ENCODE results near the gene KIF5B. TPM values are rescaled to one million over a fixed set of nuclear protein-coding genes. Genes with fewer than 3 reads are reported as not detected.
"Not testable (repeated sequence)": the region's sequence is repeated elsewhere in the genome, so short reads cannot be mapped to it uniquely, and the experiment has no call there.

KIF5B gene
- total RNA-seq, 1 experiment from 2014 or later = 84.4 TPM

GRCh38 chr10:31999070-31999660 lies 57.1 kb downstream of the KIF5B start:
- ATAC-seq (no peak), DNase-seq (no peak)
- Histone ChIP-seq H3K9me2 (replicated peaks; ENCODE audit: low read length) (no peaks in the 10 kb centered on the region), H3K9me3 (ENCODE audit: low read length) (no peaks in the 10 kb centered on the region), H3K79me2 (ENCODE audit: low read length) (no peaks in the 10 kb centered on the region), H3K9ac (ENCODE audit: low read length) (no peak overlapping the region), H3K4me1 (ENCODE audit: insufficient read depth, low read length) (no peaks in the 10 kb centered on the region; the same call in 1 of the 2 replicates), H3K27ac (ENCODE audit: low read length) (no peak overlapping the region), H2AFZ (ENCODE audit: low read length) (no peak overlapping the region), H3F3A (ENCODE audit: low read length, unreplicated experiment) (no peaks in the 10 kb centered on the region), H3K4me3 (ENCODE audit: low read length) (no peak overlapping the region), H3K36me3 (ENCODE audit: low read depth, low read length) (no peaks in the 10 kb centered on the region), H3K27me3 (ENCODE audit: low read length) (no peaks in the 10 kb centered on the region), H4K20me1 (ENCODE audit: low read length) (no peaks in the 10 kb centered on the region), H3K4me2 (ENCODE audit: low read length) (no peak overlapping the region)
- CTCF ChIA-PET = no interaction called here
- intact Hi-C loops (cut with micrococcal nuclease) = no loop called here
- POLR2A ChIA-PET (ENCODE audit: unreplicated experiment) = no interaction called here
- BruUV-seq (replicated peaks) = no TSS peak
- no peak for TF ChIP-seq CTCF (conservative IDR thresholded peaks at IDR 0.05; ENCODE audit: low read depth, low read length)

- H4K20me1 ChIP-seq (ENCODE audit: low read length) = no peaks in the 10 kb centered on the region
- BruUV-seq (replicated peaks) = no TSS peak
- no peak overlapping the region for H3K4me2 ChIP-seq (ENCODE audit: low read length)
- H3K9me3 ChIP-seq (ENCODE audit: low read length) = no peaks in the 10 kb centered on the region
- ChIA-PET POLR2A (ENCODE audit: unreplicated experiment) (no interaction called here), CTCF (no interaction called here)
- H3K9ac ChIP-seq (ENCODE audit: low read length) = no peak overlapping the region
- no peak for TF ChIP-seq EZH2phosphoT487 (IDR thresholded peaks at IDR 0.05; ENCODE audit: borderline replicate concordance, low read length)
- TF ChIP-seq EZH2 (IDR thresholded peaks at IDR 0.05; ENCODE audit: low read length, unreplicated experiment) = no peak
- no peak for TF ChIP-seq CTCF (conservative IDR thresholded peaks at IDR 0.05; ENCODE audit: low read depth, low read length)
- H3K27ac ChIP-seq (ENCODE audit: low read length) = no peak overlapping the region
- no peaks in the 10 kb centered on the region; the same call in 1 of the 2 replicates for H3K4me1 ChIP-seq (ENCODE audit: insufficient read depth, low read length)
- intact Hi-C loops (cut with micrococcal nuclease) = no loop called here
- no peak overlapping the region for H3K4me3 ChIP-seq (ENCODE audit: low read length)
- H3K9me2 ChIP-seq (replicated peaks; ENCODE audit: low read length) = no peaks in the 10 kb centered on the region
- H3F3A ChIP-seq (ENCODE audit: low read length, unreplicated experiment) = no peaks in the 10 kb centered on the region
- no peak overlapping the region for H2AFZ ChIP-seq (ENCODE audit: low read length)
- H3K79me2 ChIP-seq (ENCODE audit: low read length) = no peaks in the 10 kb centered on the region
- no peak for ATAC-seq
- no peaks in the 10 kb centered on the region for H3K36me3 ChIP-seq (ENCODE audit: low read depth, low read length)
- no peaks in the 10 kb centered on the region for H3K27me3 ChIP-seq (ENCODE audit: low read length)
- no peak for DNase-seq
Observed at GRCh38 chr10:31994926-31995325, 61.3 kb downstream of the KIF5B start.

- ATAC-seq = no peak
- POLR2A ChIA-PET (ENCODE audit: unreplicated experiment) = no interaction called here
- no TSS peak for BruUV-seq (replicated peaks)
Observed at GRCh38 chr10:31990937-31991336, 65.3 kb downstream of the KIF5B start.

GRCh38 chr10:31987786-31988185 lies 68.4 kb downstream of the KIF5B start:
- H3K9me2 ChIP-seq (replicated peaks; ENCODE audit: low read length); CTCF ChIA-PET; H3K4me2 ChIP-seq (ENCODE audit: low read length); H3K9me3 ChIP-seq (ENCODE audit: low read length); intact Hi-C loops (cut with micrococcal nuclease); H3K4me3 ChIP-seq (ENCODE audit: low read length); H3K27ac ChIP-seq (ENCODE audit: low read length); H3K4me1 ChIP-seq (ENCODE audit: insufficient read depth, low read length); H3K36me3 ChIP-seq (ENCODE audit: low read depth, low read length); H3K79me2 ChIP-seq (ENCODE audit: low read length); H3F3A ChIP-seq (ENCODE audit: low read length, unreplicated experiment); H4K20me1 ChIP-seq (ENCODE audit: low read length); ATAC-seq; H3K27me3 ChIP-seq (ENCODE audit: low read length); DNase-seq; POLR2A ChIA-PET (ENCODE audit: unreplicated experiment); H3K9ac ChIP-seq (ENCODE audit: low read length); BruUV-seq (replicated peaks); H2AFZ ChIP-seq (ENCODE audit: low read length): not testable (repeated sequence)

More at GRCh38 chr10:31990937-31991336, 65.3 kb downstream of the KIF5B start:
- Histone ChIP-seq H3K27me3 (ENCODE audit: low read length) (no peaks in the 10 kb centered on the region), H4K20me1 (ENCODE audit: low read length) (no peaks in the 10 kb centered on the region), H3K4me3 (ENCODE audit: low read length) (no peak overlapping the region), H3K9me3 (ENCODE audit: low read length) (no peaks in the 10 kb centered on the region), H3K27ac (ENCODE audit: low read length) (no peak overlapping the region), H3F3A (ENCODE audit: low read length, unreplicated experiment) (no peaks in the 10 kb centered on the region), H3K4me1 (ENCODE audit: insufficient read depth, low read length) (no peaks in the 10 kb centered on the region), H3K9me2 (replicated peaks; ENCODE audit: low read length) (no peaks in the 10 kb centered on the region), H2AFZ (ENCODE audit: low read length) (no peak overlapping the region), H3K36me3 (ENCODE audit: low read depth, low read length) (no peaks in the 10 kb centered on the region), H3K4me2 (ENCODE audit: low read length) (no peak overlapping the region), H3K79me2 (ENCODE audit: low read length) (no peaks in the 10 kb centered on the region), H3K9ac (ENCODE audit: low read length) (no peak overlapping the region)
- no peak for DNase-seq
- intact Hi-C loops (cut with micrococcal nuclease) = no loop called here
- TF ChIP-seq EZH2phosphoT487 (IDR thresholded peaks at IDR 0.05; ENCODE audit: borderline replicate concordance, low read length) (no peak), EZH2 (IDR thresholded peaks at IDR 0.05; ENCODE audit: low read length, unreplicated experiment) (no peak), CTCF (conservative IDR thresholded peaks at IDR 0.05; ENCODE audit: low read depth, low read length) (no peak)
- CTCF ChIA-PET = no interaction called here

Data from PC-3 (cell line).